GM10266 (cell line): Measurements from ENCODE around the gene COG5.

Experiments used
- DNase-seq: peaks from one replicate; pipeline ENCODE4 v3.0.0; 2012; ENCODE audit errors: extremely low spot score
- CTCF ChIP-seq: IDR thresholded peaks from 2 replicates; pipeline ENCODE4 v1.5.1; 2012; ENCODE audit warnings: mild to moderate bottlenecking, low read depth; ENCODE audit not compliant: control insufficient read depth, insufficient read depth; ENCODE audit errors: missing control alignments

The COG5 gene

GRCh38 chr7:107534139-107534538 lies 29.6 kb downstream of the COG5 start:
- no peak for DNase-seq
- TF ChIP-seq CTCF: no peak

- DNase-seq: no peak
- TF ChIP-seq CTCF: no peak
These were observed 33.0 kb downstream of the COG5 start for GRCh38 chr7:107530751-107531150.

- TF ChIP-seq CTCF: no peak
These were observed 35.3 kb downstream of the COG5 start for GRCh38 chr7:107528461-107528860.

GRCh38 chr7:107527196-107527595 lies 36.5 kb downstream of the COG5 start:
- no peak for DNase-seq
- no peak for TF ChIP-seq CTCF

More at GRCh38 chr7:107528461-107528860, 35.3 kb downstream of the COG5 start:
- DNase-seq: no peak

GRCh38 chr7:107526672-107527071 lies 37.0 kb downstream of the COG5 start:
- no peak for TF ChIP-seq CTCF
- DNase-seq: no peak

- TF ChIP-seq CTCF: no peak
- DNase-seq: no peak
These were observed 56.9 kb downstream of the COG5 start for GRCh38 chr7:107506674-107507339.

- no peak for DNase-seq
- TF ChIP-seq CTCF: no peak
These were observed 57.6 kb downstream of the COG5 start for GRCh38 chr7:107505997-107506673.
